Natural killer cell treated with Interleukin-12 subunit alpha and Interleukin-12 subunit beta and Interleukin-15 and Interleukin-18, amount 100 ng/mL, for 72 hours (primary cell): ENCODE results near the gene CRACDL. TPM values are rescaled to one million over a fixed set of nuclear protein-coding genes. Genes with fewer than 3 reads are reported as not detected.

Source experiments
- ATAC-seq, 2 donors: fragments of 150-1000 bp; cut with Tn5 transposase in 1 of 2; sonication (Bioruptor Pico), chemical (Tn5 transposase) in 1 of 2; 2 replicates each; pipeline ENCODE4 v1.10.0; 2021
- DNase-seq: peaks from one replicate; pipeline ENCODE4 v3.0.0; 2022; ENCODE audit warnings: low spot score
- H3K27ac Mint-ChIP-seq, 2 donors: 1 replicate in 1 of 2; 2 replicates in 1 of 2; pipeline ENCODE4 v1.8.0; 2022; ENCODE audit warnings: mixed read lengths in 2 of 2, mild to moderate bottlenecking in 1 of 2, moderate library complexity in 1 of 2
- H3K27me3 Mint-ChIP-seq, 2 donors: 1 replicate in 1 of 2; 2 replicates in 1 of 2; pipeline ENCODE4 v1.8.0; 2022; ENCODE audit warnings: mixed read lengths in 2 of 2
- H3K36me3 Mint-ChIP-seq: one replicate; pipeline ENCODE4 v1.8.0; 2022; ENCODE audit warnings: mixed read lengths
- H3K4me1 Mint-ChIP-seq, 2 donors: 1 replicate in 1 of 2; 2 replicates in 1 of 2; pipeline ENCODE4 v1.8.0; 2022; ENCODE audit warnings: low read depth in 2 of 2, mixed read lengths in 2 of 2, mild to moderate bottlenecking in 1 of 2
- H3K4me3 Mint-ChIP-seq: one replicate; pipeline ENCODE4 v1.8.0; 2022; ENCODE audit warnings: mixed read lengths
- H3K9me3 Mint-ChIP-seq: 2 replicates; pipeline ENCODE4 v1.8.0; 2022; ENCODE audit warnings: mixed read lengths
- total RNA-seq, 2 donors: library from RNA; stranded (reverse); gene quantifications; one replicate each; pipeline ENCODE4 v1.2.3, GENCODE V29; 2022

Gene CRACDL
- total RNA-seq, 2 donors from 2014 or later, result 0.22 TPM; not detected in 1

- ATAC-seq (no peak), DNase-seq (no peak)
- H3K36me3 Mint-ChIP-seq, result peaks cover 5% of the 10 kb centered on the region
- peaks cover 8 to 12% of the 10 kb centered on the region in 2 donors for H3K27me3 Mint-ChIP-seq
- H3K27ac Mint-ChIP-seq, result no peak overlapping the region
- no peaks in the 10 kb centered on the region for H3K4me1 Mint-ChIP-seq
- no peak overlapping the region for H3K4me3 Mint-ChIP-seq
- H3K9me3 Mint-ChIP-seq, result no peaks in the 10 kb centered on the region
Observed at GRCh38 chr2:98867539-98868309, 68.3 kb downstream of the CRACDL start.

- no peak for ATAC-seq
Observed at GRCh38 chr2:98866033-98866432, 70.0 kb downstream of the CRACDL start.

GRCh38 chr2:98861601-98862000 is 74.4 kb downstream of the CRACDL start:
- no peak for ATAC-seq
- Mint-ChIP-seq H3K36me3 (peaks cover 35% of the 10 kb centered on the region), H3K4me1 (no peaks in the 10 kb centered on the region), H3K9me3 (peaks cover 14% of the 10 kb centered on the region), H3K4me3 (no peak overlapping the region), H3K27ac (no peak overlapping the region), H3K27me3 (peaks cover 23 to 29% of the 10 kb centered on the region in 2 donors)
- no peak for DNase-seq

More at GRCh38 chr2:98866033-98866432, 70.0 kb downstream of the CRACDL start:
- no peaks in the 10 kb centered on the region for H3K4me1 Mint-ChIP-seq
- H3K9me3 Mint-ChIP-seq, result peaks cover 7% of the 10 kb centered on the region
- H3K4me3 Mint-ChIP-seq, result no peak overlapping the region
- H3K27ac Mint-ChIP-seq, result no peak overlapping the region
- no peak for DNase-seq
- H3K36me3 Mint-ChIP-seq, result peaks cover 16% of the 10 kb centered on the region
- H3K27me3 Mint-ChIP-seq, result peaks cover 16 to 29% of the 10 kb centered on the region in 2 donors

- DNase-seq (no peak), ATAC-seq (no peak)
- Mint-ChIP-seq H3K36me3 (peaks cover 43% of the 10 kb centered on the region), H3K27me3 (peaks cover 30 to 32% of the 10 kb centered on the region in 2 donors), H3K4me3 (no peak overlapping the region), H3K4me1 (no peaks in the 10 kb centered on the region), H3K9me3 (peaks cover 14% of the 10 kb centered on the region), H3K27ac (no peak overlapping the region)
Observed at GRCh38 chr2:98859323-98859722, 76.7 kb downstream of the CRACDL start.

GRCh38 chr2:98857001-98857400 is 79.0 kb downstream of the CRACDL start:
- H3K27me3 Mint-ChIP-seq, result peaks cover 34 to 45% of the 10 kb centered on the region in 2 donors

GRCh38 chr2:98854682-98855081 is 81.3 kb downstream of the CRACDL start:
- Mint-ChIP-seq H3K4me3 (no peak overlapping the region), H3K4me1 (no peaks in the 10 kb centered on the region), H3K36me3 (peaks cover 18% of the 10 kb centered on the region), H3K9me3 (peaks cover 7% of the 10 kb centered on the region), H3K27ac (no peak overlapping the region), H3K27me3 (peaks cover 42 to 53% of the 10 kb centered on the region in 2 donors)
- ATAC-seq (no peak), DNase-seq (no peak)

More at GRCh38 chr2:98857001-98857400, 79.0 kb downstream of the CRACDL start:
- no peak overlapping the region for H3K4me3 Mint-ChIP-seq
- ATAC-seq (no peak), DNase-seq (no peak)
- H3K27ac Mint-ChIP-seq, result no peak overlapping the region
- peaks cover 9% of the 10 kb centered on the region for H3K9me3 Mint-ChIP-seq
- peaks cover 31% of the 10 kb centered on the region for H3K36me3 Mint-ChIP-seq
- no peaks in the 10 kb centered on the region for H3K4me1 Mint-ChIP-seq

- no peak overlapping the region for H3K27ac Mint-ChIP-seq
- H3K27me3 Mint-ChIP-seq, result peaks cover 39 to 53% of the 10 kb centered on the region in 2 donors
- H3K9me3 Mint-ChIP-seq, result no peaks in the 10 kb centered on the region
- no peaks in the 10 kb centered on the region for H3K4me1 Mint-ChIP-seq
- H3K36me3 Mint-ChIP-seq, result peaks cover 8% of the 10 kb centered on the region
- ATAC-seq, result no peak
- no peak overlapping the region for H3K4me3 Mint-ChIP-seq
- DNase-seq, result no peak
Observed at GRCh38 chr2:98852932-98853331, 83.1 kb downstream of the CRACDL start.

GRCh38 chr2:98850074-98850473 is 86.0 kb downstream of the CRACDL start:
- no peak for ATAC-seq
- DNase-seq, result no peak
- Mint-ChIP-seq H3K4me3 (no peak overlapping the region), H3K9me3 (no peaks in the 10 kb centered on the region), H3K4me1 (no peaks in the 10 kb centered on the region), H3K27ac (no peak overlapping the region), H3K27me3 (peaks cover 27 to 45% of the 10 kb centered on the region in 2 donors), H3K36me3 (no peaks in the 10 kb centered on the region)

GRCh38 chr2:98849113-98849512 is 86.9 kb downstream of the CRACDL start:
- Mint-ChIP-seq H3K4me1 (no peaks in the 10 kb centered on the region), H3K27me3 (peaks cover 27 to 46% of the 10 kb centered on the region in 2 donors), H3K36me3 (no peaks in the 10 kb centered on the region), H3K4me3 (no peak overlapping the region), H3K27ac (no peak overlapping the region), H3K9me3 (no peaks in the 10 kb centered on the region)
- DNase-seq (no peak), ATAC-seq (no peak)

GRCh38 chr2:98847853-98848252 is 88.2 kb downstream of the CRACDL start:
- no peak for ATAC-seq
- H3K4me1 Mint-ChIP-seq, result no peaks in the 10 kb centered on the region
- DNase-seq, result no peak
- no peak overlapping the region for H3K4me3 Mint-ChIP-seq
- no peaks in the 10 kb centered on the region for H3K9me3 Mint-ChIP-seq
- no peaks in the 10 kb centered on the region for H3K36me3 Mint-ChIP-seq
- peaks cover 27 to 45% of the 10 kb centered on the region in 2 donors for H3K27me3 Mint-ChIP-seq
- no peak overlapping the region for H3K27ac Mint-ChIP-seq

- H3K4me3 Mint-ChIP-seq, result no peak overlapping the region
- H3K27me3 Mint-ChIP-seq, result peaks cover 19 to 44% of the 10 kb centered on the region in 2 donors
- DNase-seq (no peak), ATAC-seq (no peak)
- no peaks in the 10 kb centered on the region for H3K4me1 Mint-ChIP-seq
- no peaks in the 10 kb centered on the region for H3K36me3 Mint-ChIP-seq
- no peak overlapping the region for H3K27ac Mint-ChIP-seq
- H3K9me3 Mint-ChIP-seq, result no peaks in the 10 kb centered on the region
Observed at GRCh38 chr2:98846041-98846440, 90.0 kb downstream of the CRACDL start.

- H3K4me1 Mint-ChIP-seq, result peaks cover 2% of the 10 kb centered on the region in 2 donors
- no peak overlapping the region for H3K27ac Mint-ChIP-seq
- no peaks in the 10 kb centered on the region for H3K36me3 Mint-ChIP-seq
- no peak for ATAC-seq
- H3K4me3 Mint-ChIP-seq, result no peak overlapping the region
- DNase-seq, result no peak
- H3K9me3 Mint-ChIP-seq, result no peaks in the 10 kb centered on the region
- H3K27me3 Mint-ChIP-seq, result peaks cover 18 to 36% of the 10 kb centered on the region in 2 donors
Observed at GRCh38 chr2:98842136-98842535, 93.9 kb downstream of the CRACDL start.

- H3K27ac Mint-ChIP-seq, result no peak overlapping the region
- no peaks in the 10 kb centered on the region for H3K9me3 Mint-ChIP-seq
- ATAC-seq (no peak), DNase-seq (no peak)
- peaks cover 20 to 29% of the 10 kb centered on the region in 2 donors for H3K27me3 Mint-ChIP-seq
- peaks cover 13 to 19% of the 10 kb centered on the region in 2 donors for H3K4me1 Mint-ChIP-seq
- H3K36me3 Mint-ChIP-seq, result no peaks in the 10 kb centered on the region
- H3K4me3 Mint-ChIP-seq, result no peak overlapping the region
Observed at GRCh38 chr2:98839292-98839691, 96.7 kb downstream of the CRACDL start.

GRCh38 chr2:98835831-98836385 is 100.1 kb downstream of the CRACDL start:
- Mint-ChIP-seq H3K4me3 (no peak overlapping the region), H3K9me3 (no peaks in the 10 kb centered on the region), H3K27me3 (peaks cover 0 to 2% of the 10 kb centered on the region in 2 donors), H3K4me1 (peaks cover 30 to 32% of the 10 kb centered on the region in 2 donors), H3K36me3 (no peaks in the 10 kb centered on the region), H3K27ac (peak overlapping the region; percentile 40 to 66)
- ATAC-seq, result no peak
- no peak for DNase-seq
